SK-N-SH treated with all-trans-retinoic acid at 6 μM for 48 hours (cell line): ENCODE measurements around the gene ME2.

Experiments
- ARNTL ChIP-seq: fragments of 450-650 bp; formaldehyde crosslinking; IDR thresholded peaks from 2 replicates; pipeline ENCODE4 v1.5.0; 2020; ENCODE audit warnings: low read depth, mild to moderate bottlenecking, moderate library complexity, borderline replicate concordance
- CSDC2 ChIP-seq: fragments of 250-450 bp; sonication (Bioruptor Pico); IDR thresholded peaks from 2 replicates; pipeline ENCODE4 v1.5.0; 2020; ENCODE audit warnings: mild to moderate bottlenecking, moderate library complexity
- GLIS3 ChIP-seq: fragments of 250-450 bp; sonication (Bioruptor Pico); IDR thresholded peaks from 2 replicates; pipeline ENCODE4 v1.5.0; 2020; ENCODE audit warnings: mild to moderate bottlenecking, moderate library complexity
- ISL1 ChIP-seq: fragments of 250-450 bp; sonication (Bioruptor Pico); IDR thresholded peaks from 2 replicates; pipeline ENCODE4 v2.1.2; 2022; ENCODE audit warnings: mild to moderate bottlenecking, moderate library complexity
- RARB ChIP-seq: fragments of 250-450 bp; sonication (Bioruptor Pico); IDR thresholded peaks from 2 replicates; pipeline ENCODE4 v1.8.0; 2021; ENCODE audit warnings: mild to moderate bottlenecking, moderate library complexity
- ZFP30 ChIP-seq: fragments of 450-650 bp; formaldehyde crosslinking; IDR thresholded peaks from 2 replicates; pipeline ENCODE4 v1.5.0; 2022; ENCODE audit warnings: mild to moderate bottlenecking, moderate library complexity
- TF ChIP-seq, protein P1 (sequence below): fragments of 250-450 bp; sonication (Bioruptor Pico); IDR thresholded peaks from 2 replicates; pipeline ENCODE4 v1.5.1; 2020; ENCODE audit warnings: low read depth, mild to moderate bottlenecking, moderate library complexity
- TF ChIP-seq, protein P2 (sequence below): fragments of 250-450 bp; sonication (Bioruptor Pico); IDR thresholded peaks from 2 replicates; pipeline ENCODE4 v1.5.1; 2021; ENCODE audit warnings: mild to moderate bottlenecking, moderate library complexity

- TF ChIP-seq, protein P1, sequence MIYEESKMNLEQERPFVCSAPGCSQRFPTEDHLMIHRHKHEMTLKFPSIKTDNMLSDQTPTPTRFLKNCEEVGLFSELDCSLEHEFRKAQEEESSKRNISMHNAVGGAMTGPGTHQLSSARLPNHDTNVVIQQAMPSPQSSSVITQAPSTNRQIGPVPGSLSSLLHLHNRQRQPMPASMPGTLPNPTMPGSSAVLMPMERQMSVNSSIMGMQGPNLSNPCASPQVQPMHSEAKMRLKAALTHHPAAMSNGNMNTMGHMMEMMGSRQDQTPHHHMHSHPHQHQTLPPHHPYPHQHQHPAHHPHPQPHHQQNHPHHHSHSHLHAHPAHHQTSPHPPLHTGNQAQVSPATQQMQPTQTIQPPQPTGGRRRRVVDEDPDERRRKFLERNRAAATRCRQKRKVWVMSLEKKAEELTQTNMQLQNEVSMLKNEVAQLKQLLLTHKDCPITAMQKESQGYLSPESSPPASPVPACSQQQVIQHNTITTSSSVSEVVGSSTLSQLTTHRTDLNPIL: no peak
- no peak for TF ChIP-seq GLIS3
- no peak for TF ChIP-seq ISL1 (CRISPR knock-in tag)
- no peak for TF ChIP-seq CSDC2
- no peak for TF ChIP-seq ZFP30
- TF ChIP-seq, protein P2, sequence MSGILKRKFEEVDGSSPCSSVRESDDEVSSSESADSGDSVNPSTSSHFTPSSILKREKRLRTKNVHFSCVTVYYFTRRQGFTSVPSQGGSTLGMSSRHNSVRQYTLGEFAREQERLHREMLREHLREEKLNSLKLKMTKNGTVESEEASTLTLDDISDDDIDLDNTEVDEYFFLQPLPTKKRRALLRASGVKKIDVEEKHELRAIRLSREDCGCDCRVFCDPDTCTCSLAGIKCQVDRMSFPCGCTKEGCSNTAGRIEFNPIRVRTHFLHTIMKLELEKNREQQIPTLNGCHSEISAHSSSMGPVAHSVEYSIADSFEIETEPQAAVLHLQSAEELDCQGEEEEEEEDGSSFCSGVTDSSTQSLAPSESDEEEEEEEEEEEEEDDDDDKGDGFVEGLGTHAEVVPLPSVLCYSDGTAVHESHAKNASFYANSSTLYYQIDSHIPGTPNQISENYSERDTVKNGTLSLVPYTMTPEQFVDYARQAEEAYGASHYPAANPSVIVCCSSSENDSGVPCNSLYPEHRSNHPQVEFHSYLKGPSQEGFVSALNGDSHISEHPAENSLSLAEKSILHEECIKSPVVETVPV (CRISPR knock-in tag): no peak
- TF ChIP-seq ARNTL (CRISPR knock-in tag): no peak
- no peak for TF ChIP-seq RARB (CRISPR knock-in tag)
Observed at GRCh38 chr18:50944245-50944932, 65.5 kb downstream of the ME2 start.
